ENCODE data around the gene EPB41L4B. TPM values are rescaled to one million over a fixed set of nuclear protein-coding genes. Genes with fewer than 3 reads are reported as not detected.

EPB41L4B gene
- total RNA-seq, 2 donors from 2014 or later = 87.3 to 151 TPM

DNA sequence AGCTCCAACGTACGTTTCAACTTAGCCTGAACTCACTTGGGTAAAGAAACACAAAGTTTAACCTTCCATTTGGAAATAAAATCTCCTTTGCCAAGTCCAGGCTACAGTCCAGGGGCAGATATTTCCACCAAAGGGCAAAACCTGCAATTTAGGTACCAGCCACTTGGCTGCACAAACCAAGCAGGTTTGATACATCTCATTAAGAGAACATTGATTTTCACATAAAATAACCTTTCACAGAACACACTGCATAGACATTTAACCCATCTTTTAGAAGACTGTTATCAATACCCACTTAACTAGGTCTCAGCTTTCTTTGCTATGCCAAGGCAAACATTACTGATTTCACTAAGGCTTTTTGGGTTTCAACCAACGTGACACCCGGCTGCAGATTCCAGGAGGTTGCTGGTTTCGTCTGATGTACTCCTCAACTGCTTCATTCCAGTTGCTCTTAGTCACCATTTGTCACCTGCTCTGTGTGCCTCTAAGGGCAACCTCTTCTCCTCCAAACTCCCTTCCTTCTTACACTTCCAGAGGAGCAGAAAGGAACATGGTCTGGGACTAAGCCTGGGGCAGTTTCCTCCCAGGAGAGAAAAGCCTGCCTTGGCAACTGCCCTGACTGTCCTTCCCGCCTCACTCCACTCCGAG, 67.1 kb downstream of the EPB41L4B start:
- Histone ChIP-seq H3K4me3 (no peak overlapping the region), H3K27me3 (no peaks in the 10 kb centered on the region), H3K36me3 (no peaks in the 10 kb centered on the region), H3K9ac (ENCODE audit: low read depth in 2 of 2, low read length in 2 of 2) (no peak overlapping the region), H3K4me1 (peaks cover 8% of the 10 kb centered on the region), H3K9me3 (no peaks in the 10 kb centered on the region), H3K27ac (no peak overlapping the region)
- TF ChIP-seq, protein P1, sequence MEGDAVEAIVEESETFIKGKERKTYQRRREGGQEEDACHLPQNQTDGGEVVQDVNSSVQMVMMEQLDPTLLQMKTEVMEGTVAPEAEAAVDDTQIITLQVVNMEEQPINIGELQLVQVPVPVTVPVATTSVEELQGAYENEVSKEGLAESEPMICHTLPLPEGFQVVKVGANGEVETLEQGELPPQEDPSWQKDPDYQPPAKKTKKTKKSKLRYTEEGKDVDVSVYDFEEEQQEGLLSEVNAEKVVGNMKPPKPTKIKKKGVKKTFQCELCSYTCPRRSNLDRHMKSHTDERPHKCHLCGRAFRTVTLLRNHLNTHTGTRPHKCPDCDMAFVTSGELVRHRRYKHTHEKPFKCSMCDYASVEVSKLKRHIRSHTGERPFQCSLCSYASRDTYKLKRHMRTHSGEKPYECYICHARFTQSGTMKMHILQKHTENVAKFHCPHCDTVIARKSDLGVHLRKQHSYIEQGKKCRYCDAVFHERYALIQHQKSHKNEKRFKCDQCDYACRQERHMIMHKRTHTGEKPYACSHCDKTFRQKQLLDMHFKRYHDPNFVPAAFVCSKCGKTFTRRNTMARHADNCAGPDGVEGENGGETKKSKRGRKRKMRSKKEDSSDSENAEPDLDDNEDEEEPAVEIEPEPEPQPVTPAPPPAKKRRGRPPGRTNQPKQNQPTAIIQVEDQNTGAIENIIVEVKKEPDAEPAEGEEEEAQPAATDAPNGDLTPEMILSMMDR (IDR thresholded peaks at IDR 0.05) = no peak
- DNase-seq = no peak
- intact Hi-C loops (cut with DNase I) = no loop called here

DNA sequence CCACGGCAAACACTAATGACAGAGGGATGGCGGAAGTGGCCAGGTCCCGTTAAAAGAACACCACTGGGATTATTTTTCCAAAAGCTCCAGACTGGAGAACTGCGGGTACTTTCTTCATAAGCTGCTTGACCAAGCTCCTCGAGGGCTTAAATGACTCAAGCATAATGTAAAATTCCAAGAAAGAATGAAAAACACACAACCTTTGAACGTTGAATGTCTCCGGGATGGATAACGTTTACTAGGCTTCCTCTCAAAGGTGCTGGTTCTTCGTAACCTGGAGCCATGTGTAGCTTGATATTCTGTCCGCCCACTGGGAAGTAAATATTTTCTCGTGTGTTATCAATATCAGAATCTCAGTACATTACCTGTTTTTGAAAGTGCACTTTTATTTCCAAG, 67.6 kb downstream of the EPB41L4B start:
- TF ChIP-seq, protein P1 (IDR thresholded peaks at IDR 0.05) = no peak
- DNase-seq = no peak
- Histone ChIP-seq H3K9me3 (no peaks in the 10 kb centered on the region), H3K4me3 (no peak overlapping the region), H3K9ac (ENCODE audit: low read depth in 2 of 2, low read length in 2 of 2) (no peak overlapping the region), H3K27ac (no peak overlapping the region), H3K27me3 (no peaks in the 10 kb centered on the region), H3K36me3 (no peaks in the 10 kb centered on the region), H3K4me1 (peaks cover 8% of the 10 kb centered on the region)
- intact Hi-C loops (cut with DNase I) = no loop called here

DNA sequence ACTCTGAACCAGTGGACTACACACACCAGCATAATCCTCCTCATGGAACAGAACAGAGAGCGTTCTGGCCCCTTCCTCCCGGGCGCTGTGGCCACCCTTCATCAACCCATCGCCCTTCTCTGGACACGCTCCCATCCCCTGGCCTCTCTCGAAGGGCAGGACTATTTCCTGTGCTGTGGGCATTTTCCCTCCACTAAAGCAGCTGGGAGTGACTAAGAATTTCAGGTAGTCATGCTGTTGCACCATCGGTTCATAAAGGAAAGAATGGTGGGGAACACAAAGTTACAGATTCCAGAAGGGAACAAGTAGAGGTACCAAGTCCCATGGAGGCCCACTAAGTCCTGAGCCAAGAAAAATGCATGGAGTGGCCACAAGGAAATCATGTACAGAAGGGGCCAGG, 68.6 kb downstream of the EPB41L4B start:
- no peaks in the 10 kb centered on the region for H3K27me3 ChIP-seq
- intact Hi-C loops (cut with DNase I) = no loop called here
- TF ChIP-seq, protein P1 (IDR thresholded peaks at IDR 0.05) = no peak
- no peak overlapping the region for H3K4me3 ChIP-seq
- H3K36me3 ChIP-seq = no peaks in the 10 kb centered on the region
- peaks cover 8% of the 10 kb centered on the region for H3K4me1 ChIP-seq
- peak overlapping the region; percentile 70 for H3K27ac ChIP-seq
- DNase-seq = no peak
- no peaks in the 10 kb centered on the region for H3K9me3 ChIP-seq
- H3K9ac ChIP-seq (ENCODE audit: low read depth in 2 of 2, low read length in 2 of 2) = peak overlapping the region in 1 of 2 donors; percentile 66

DNA sequence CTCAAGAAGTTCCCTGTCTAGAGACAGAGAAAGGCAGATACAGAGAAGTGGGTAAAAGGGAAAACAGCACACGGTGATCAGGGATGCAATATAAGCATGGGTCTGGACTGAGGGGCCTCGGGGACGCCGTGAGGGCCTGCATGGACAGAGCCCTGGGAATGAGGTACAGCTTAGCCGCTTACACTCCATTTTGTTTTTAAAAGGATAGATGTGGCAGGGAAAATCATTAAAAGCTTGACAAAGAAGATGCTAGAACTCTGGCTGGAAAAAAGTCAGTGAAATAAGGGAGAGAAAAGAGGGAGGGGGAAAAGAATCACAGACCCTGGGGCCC, 69.1 kb downstream of the EPB41L4B start:
- H3K27me3 ChIP-seq = no peaks in the 10 kb centered on the region
- H3K4me3 ChIP-seq = no peak overlapping the region
- TF ChIP-seq, protein P1 (IDR thresholded peaks at IDR 0.05) = no peak
- no peaks in the 10 kb centered on the region for H3K9me3 ChIP-seq
- H3K9ac ChIP-seq (ENCODE audit: low read depth in 2 of 2, low read length in 2 of 2) = peak overlapping the region in 1 of 2 donors; percentile 66
- intact Hi-C loops (cut with DNase I) = no loop called here
- no peaks in the 10 kb centered on the region for H3K36me3 ChIP-seq
- no peak for DNase-seq
- H3K27ac ChIP-seq = peak overlapping the region; percentile 70
- H3K4me1 ChIP-seq = peaks cover 8% of the 10 kb centered on the region

DNA sequence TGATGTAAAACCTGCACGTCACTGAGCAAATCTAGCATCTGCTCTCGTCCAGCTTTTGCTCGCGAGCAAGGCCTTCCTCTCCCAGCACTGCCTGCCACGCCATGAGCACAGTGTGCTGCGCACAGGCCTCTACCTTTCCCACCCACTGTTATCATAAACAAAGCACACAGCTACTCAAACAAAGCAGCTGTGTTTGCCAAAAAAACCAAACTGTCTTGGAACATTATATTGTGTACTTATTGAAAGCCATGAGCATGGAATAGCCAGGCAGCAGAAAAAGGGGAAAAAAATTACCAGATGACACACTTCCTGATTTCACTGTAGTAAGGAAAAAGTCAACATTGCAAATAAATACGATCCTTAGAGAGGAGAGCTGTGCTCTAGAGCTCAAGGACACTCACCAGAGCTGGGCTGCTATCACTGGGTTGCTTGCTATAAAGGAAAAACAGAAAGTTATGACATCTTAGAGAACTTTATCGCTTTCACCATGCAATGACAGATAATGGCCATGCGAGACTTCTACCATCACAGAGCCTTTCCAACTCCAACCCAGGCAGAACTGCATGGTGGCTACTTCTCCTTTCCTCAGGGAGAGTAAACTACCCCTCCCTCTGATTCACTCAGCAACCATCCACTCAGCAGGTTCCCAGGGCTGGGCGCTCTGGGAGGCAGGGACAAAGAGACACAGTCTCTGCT, 69.6 kb downstream of the EPB41L4B start:
- H3K9ac ChIP-seq (ENCODE audit: low read depth in 2 of 2, low read length in 2 of 2) = peak overlapping the region in 1 of 2 donors; percentile 66
- TF ChIP-seq, protein P1 (IDR thresholded peaks at IDR 0.05) = no peak
- no peaks in the 10 kb centered on the region for H3K36me3 ChIP-seq
- no peaks in the 10 kb centered on the region for H3K9me3 ChIP-seq
- peak; percentile 79 for DNase-seq
- H3K27me3 ChIP-seq = no peaks in the 10 kb centered on the region
- intact Hi-C loops (cut with DNase I) = no loop called here
- H3K4me1 ChIP-seq = peaks cover 8% of the 10 kb centered on the region
- no peak overlapping the region for H3K4me3 ChIP-seq
- H3K27ac ChIP-seq = peak overlapping the region; percentile 70

Data from colonic mucosa (tissue), 4 donors.